H1 (cell line): ENCODE measurements around the gene ST6GALNAC3.

Experiments
- ASH2L ChIP-seq: fragments of 200-600, 300-600 bp; sonication (generic); IDR thresholded peaks from one replicate; pipeline ENCODE4 v1.7.1; 2017; ENCODE audit warnings: low read length
- CBX5 ChIP-seq: fragments of 300-800, 300-1000 bp; sonication (generic); IDR thresholded peaks from 2 replicates; pipeline ENCODE4 v1.7.1; 2016; ENCODE audit warnings: antibody characterized with exemption, low read length, low read depth
- CEBPB ChIP-seq: IDR thresholded peaks from 2 replicates; pipeline ENCODE4 v1.6.1; 2012; ENCODE audit warnings: low read depth, low read length
- CTCF ChIP-seq, 3 experiments: IDR thresholded peaks; 1 replicate in 2 of 3; 2 replicates in 1 of 3; pipeline versions ENCODE4 v1.5.1 to v1.6.1; 2011; ENCODE audit warnings: low read length in 3 of 3, mild to moderate bottlenecking in 3 of 3, inconsistent platforms in 2 of 3, low read depth in 1 of 3, moderate library complexity in 1 of 3; ENCODE audit not compliant: insufficient read depth in 1 of 3; ENCODE audit errors: control extremely low read depth in 1 of 3
- HDAC2 ChIP-seq, 2 experiments: fragments of 300-600 bp in 1 of 2; sonication (generic) in 1 of 2; IDR thresholded peaks; 2 replicates each; pipeline ENCODE4 v1.6.1; 2011 to 2012; ENCODE audit warnings: low read depth in 2 of 2, low read length in 2 of 2, mild to moderate bottlenecking in 2 of 2, moderate library complexity in 2 of 2, borderline replicate concordance in 1 of 2, inconsistent platforms in 1 of 2
- POLR2A ChIP-seq, 2 experiments: IDR thresholded peaks; 1 replicate in 1 of 2; 2 replicates in 1 of 2; pipeline ENCODE4 v1.6.1; 2011; ENCODE audit warnings: low read depth in 2 of 2, low read length in 2 of 2, mild to moderate bottlenecking in 2 of 2; ENCODE audit errors: control extremely low read depth in 1 of 2
- RAD21 ChIP-seq, 2 experiments: IDR thresholded peaks in 1 of 2; conservative IDR thresholded peaks in 1 of 2; 2 replicates each; pipeline ENCODE4 v1.6.1; 2011; ENCODE audit warnings: low read depth in 2 of 2, low read length in 2 of 2, improper control_type of control experiment in 1 of 2, inconsistent platforms in 1 of 2, mild to moderate bottlenecking in 1 of 2, moderate library complexity in 1 of 2
- RBBP5 ChIP-seq: IDR thresholded peaks from 2 replicates; pipeline ENCODE4 v1.7.1; 2012; ENCODE audit warnings: low read depth, mild to moderate bottlenecking, inconsistent platforms, low read length, moderate library complexity, borderline replicate concordance
- SP1 ChIP-seq: IDR thresholded peaks from 2 replicates; pipeline ENCODE4 v1.6.1; 2011; ENCODE audit warnings: low read depth, low read length
- SUZ12 ChIP-seq: fragments of 200-600 bp; sonication (generic); IDR thresholded peaks from 2 replicates; pipeline ENCODE4 v1.6.1; 2012; ENCODE audit warnings: mild to moderate bottlenecking, inconsistent platforms, low read length, moderate library complexity, mixed read lengths
- TBP ChIP-seq: IDR thresholded peaks from 2 replicates; pipeline ENCODE4 v1.6.1; 2011; ENCODE audit warnings: low read depth, low read length, improper control_type of control experiment
- TEAD4 ChIP-seq: IDR thresholded peaks from 2 replicates; pipeline ENCODE4 v1.6.1; 2012; ENCODE audit warnings: low read depth, low read length, inconsistent platforms, mixed read lengths
- ZNF274 ChIP-seq: IDR thresholded peaks from 2 replicates; pipeline ENCODE4 v1.7.0; 2012; ENCODE audit warnings: low read length, borderline replicate concordance; ENCODE audit errors: extremely low read depth

GRCh38 chr1:76639181-76639580, 564.6 kb downstream of the ST6GALNAC3 start:
- TF ChIP-seq POLR2A (IDR thresholded peaks at IDR 0.05; ENCODE audit: control extremely low read depth in 1 of 2, low read depth in 2 of 2, low read length in 2 of 2) (no peak), CEBPB (no peak), ASH2L (no peak), RBBP5 (no peak), CTCF (IDR thresholded peaks at IDR 0.05; ENCODE audit: control extremely low read depth in 1 of 3, insufficient read depth in 1 of 3, low read depth in 1 of 3, low read length in 3 of 3) (no peak), ZNF274 (no peak), TEAD4 (no peak), CBX5 (no peak), RAD21 (IDR thresholded peaks at IDR 0.05 in 1 of 2, conservative IDR thresholded peaks at IDR 0.05 in 1 of 2; ENCODE audit: low read depth in 2 of 2, low read length in 2 of 2) (no peak), SP1 (no peak), SUZ12 (no peak), TBP (no peak), HDAC2 (IDR thresholded peaks at IDR 0.05; ENCODE audit: borderline replicate concordance in 1 of 2, low read depth in 2 of 2, low read length in 2 of 2) (no peak)
